Kidney tubule cell (primary cell): Measurements from ENCODE around the gene PLEKHA8.

Experiments
- DNase-seq: peaks from one replicate; pipeline ENCODE4 v3.0.0-alpha.2; 2018; ENCODE audit warnings: low spot score

The PLEKHA8 gene

GRCh38 chr7:30145426-30145970, 117.3 kb downstream of the PLEKHA8 start:
- DNase-seq = peak; percentile 22

- peak; percentile 57 for DNase-seq
Measured at GRCh38 chr7:30146127-30146612, 118.0 kb downstream of the PLEKHA8 start.

- no peak for DNase-seq
Measured at GRCh38 chr7:30147223-30147622, 119.0 kb downstream of the PLEKHA8 start.

- no peak for DNase-seq
Measured at GRCh38 chr7:30147785-30148184, 119.6 kb downstream of the PLEKHA8 start.

- DNase-seq = no peak
Measured at GRCh38 chr7:30148426-30148825, 120.2 kb downstream of the PLEKHA8 start.

GRCh38 chr7:30148951-30149459, 120.8 kb downstream of the PLEKHA8 start:
- peak; percentile 80 for DNase-seq

- DNase-seq = no peak
Measured at GRCh38 chr7:30149640-30150272, 121.5 kb downstream of the PLEKHA8 start.

- DNase-seq = no peak
Measured at GRCh38 chr7:30150711-30151110, 122.5 kb downstream of the PLEKHA8 start.

GRCh38 chr7:30154111-30154587, 125.9 kb downstream of the PLEKHA8 start:
- no peak for DNase-seq

- no peak for DNase-seq
Measured at GRCh38 chr7:30155481-30155880, 127.3 kb downstream of the PLEKHA8 start.

- DNase-seq = no peak
Measured at GRCh38 chr7:30157204-30157603, 129.0 kb downstream of the PLEKHA8 start.

- DNase-seq = no peak
Measured at GRCh38 chr7:30159163-30159562, 131.0 kb downstream of the PLEKHA8 start.

- peak; percentile 70 for DNase-seq
Measured at GRCh38 chr7:30159698-30160143, 131.5 kb downstream of the PLEKHA8 start.

- no peak for DNase-seq
Measured at GRCh38 chr7:30160329-30160728, 132.1 kb downstream of the PLEKHA8 start.

GRCh38 chr7:30162133-30162532, 133.9 kb downstream of the PLEKHA8 start:
- DNase-seq = no peak

- DNase-seq = peak; percentile 74
Measured at GRCh38 chr7:30162622-30163124, 134.5 kb downstream of the PLEKHA8 start.

GRCh38 chr7:30163231-30163894, 135.2 kb downstream of the PLEKHA8 start:
- DNase-seq = no peak

GRCh38 chr7:30164567-30164966, 136.4 kb downstream of the PLEKHA8 start:
- DNase-seq = peak; percentile 78

GRCh38 chr7:30165590-30165989, 137.4 kb downstream of the PLEKHA8 start:
- no peak for DNase-seq

GRCh38 chr7:30166155-30166840, 138.1 kb downstream of the PLEKHA8 start:
- DNase-seq = no peak

- no peak for DNase-seq
Measured at GRCh38 chr7:30166841-30167235, 138.6 kb downstream of the PLEKHA8 start.

GRCh38 chr7:30167901-30168300, 139.7 kb downstream of the PLEKHA8 start:
- no peak for DNase-seq
